ENCODE data around the gene NABP1.

DNA sequence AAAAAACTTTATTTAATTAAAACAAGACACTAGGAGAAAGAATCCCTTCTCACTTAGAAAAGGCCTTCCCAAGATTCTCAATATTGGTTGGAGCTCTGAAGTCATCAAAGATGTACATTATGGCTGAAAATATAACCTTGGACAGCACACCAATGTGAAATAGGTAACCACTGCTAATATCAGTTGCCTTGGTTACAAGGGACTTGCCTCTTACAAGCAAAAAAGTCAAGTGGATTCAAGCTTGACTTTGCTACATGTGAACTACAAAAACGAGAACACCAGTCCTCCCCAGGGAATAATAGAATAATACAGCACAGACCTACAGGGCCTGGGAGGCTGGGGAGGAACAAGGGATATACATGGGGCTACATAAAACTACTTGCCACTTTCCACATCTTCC, 46.1 kb downstream of the NABP1 start:
- TF ChIP-seq, protein P1, sequence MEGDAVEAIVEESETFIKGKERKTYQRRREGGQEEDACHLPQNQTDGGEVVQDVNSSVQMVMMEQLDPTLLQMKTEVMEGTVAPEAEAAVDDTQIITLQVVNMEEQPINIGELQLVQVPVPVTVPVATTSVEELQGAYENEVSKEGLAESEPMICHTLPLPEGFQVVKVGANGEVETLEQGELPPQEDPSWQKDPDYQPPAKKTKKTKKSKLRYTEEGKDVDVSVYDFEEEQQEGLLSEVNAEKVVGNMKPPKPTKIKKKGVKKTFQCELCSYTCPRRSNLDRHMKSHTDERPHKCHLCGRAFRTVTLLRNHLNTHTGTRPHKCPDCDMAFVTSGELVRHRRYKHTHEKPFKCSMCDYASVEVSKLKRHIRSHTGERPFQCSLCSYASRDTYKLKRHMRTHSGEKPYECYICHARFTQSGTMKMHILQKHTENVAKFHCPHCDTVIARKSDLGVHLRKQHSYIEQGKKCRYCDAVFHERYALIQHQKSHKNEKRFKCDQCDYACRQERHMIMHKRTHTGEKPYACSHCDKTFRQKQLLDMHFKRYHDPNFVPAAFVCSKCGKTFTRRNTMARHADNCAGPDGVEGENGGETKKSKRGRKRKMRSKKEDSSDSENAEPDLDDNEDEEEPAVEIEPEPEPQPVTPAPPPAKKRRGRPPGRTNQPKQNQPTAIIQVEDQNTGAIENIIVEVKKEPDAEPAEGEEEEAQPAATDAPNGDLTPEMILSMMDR (conservative IDR thresholded peaks at IDR 0.05 in 1 of 2, IDR thresholded peaks at IDR 0.05 in 1 of 2; ENCODE audit: extremely low read depth in 1 of 2, insufficient read depth in 1 of 2, low read depth in 1 of 2, low read length in 2 of 2), result no peak
- no peak for TF ChIP-seq EZH2 (IDR thresholded peaks at IDR 0.05; ENCODE audit: borderline replicate concordance, low read length)
